GM23338 (cell line): ENCODE measurements around the gene TPP2. TPM values are rescaled to one million over a fixed set of nuclear protein-coding genes. Genes with fewer than 3 reads are reported as not detected.

Experiments
- ATAC-seq: fragments of 200-7000 bp; cut with Tn5 transposase; 3 replicates; pipeline ENCODE4 v1.9.1; 2020
- DNase-seq: peaks from one replicate; pipeline ENCODE4 v3.0.0-alpha.2; 2015; ENCODE audit warnings: low spot score
- H2AFZ ChIP-seq: fragments of 200-600 bp; sonication (generic); 2 replicates; pipeline ENCODE4 v1.8.0; 2016; ENCODE audit warnings: antibody characterized with exemption, mild to moderate bottlenecking, moderate library complexity
- H3F3A ChIP-seq: fragments of 200-600 bp; sonication (generic); replicated peaks from 2 replicates; pipeline ENCODE4 v1.8.0; 2017; ENCODE audit warnings: antibody characterized with exemption, mixed run types, low read depth
- H3K27ac ChIP-seq: fragments of 200-600 bp; sonication (generic); 2 replicates; pipeline ENCODE4 v1.6.1; 2016; ENCODE audit warnings: low read depth
- H3K27me3 ChIP-seq: fragments of 200-600 bp; sonication (generic); 2 replicates; pipeline ENCODE4 v1.8.0; 2016; ENCODE audit warnings: mild to moderate bottlenecking, mixed run types, moderate library complexity; ENCODE audit not compliant: insufficient read depth
- H3K36me3 ChIP-seq: fragments of 200-600 bp; sonication (generic); 2 replicates; pipeline ENCODE4 v1.8.0; 2016; ENCODE audit warnings: mild to moderate bottlenecking; ENCODE audit not compliant: insufficient read depth
- H3K4me1 ChIP-seq: fragments of 200-600 bp; sonication (generic); 2 replicates; pipeline ENCODE4 v1.8.0; 2016; ENCODE audit warnings: mild to moderate bottlenecking, moderate library complexity; ENCODE audit not compliant: insufficient read depth
- H3K4me2 ChIP-seq: fragments of 200-600 bp; sonication (generic); 2 replicates; pipeline ENCODE4 v1.7.1; 2017; ENCODE audit warnings: mixed run types
- H3K4me3 ChIP-seq: fragments of 200-600 bp; sonication (generic); 2 replicates; pipeline ENCODE4 v1.6.1; 2016; ENCODE audit warnings: mixed run types
- H3K79me2 ChIP-seq: fragments of 200-600 bp; sonication (generic); replicated peaks from 2 replicates; pipeline ENCODE4 v1.8.0; 2017; ENCODE audit warnings: mild to moderate bottlenecking; ENCODE audit not compliant: insufficient read depth
- H3K9me2 ChIP-seq: fragments of 200-600 bp; sonication (generic); 2 replicates; pipeline ENCODE4 v1.8.0; 2017; ENCODE audit not compliant: insufficient read depth
- H4K20me1 ChIP-seq: fragments of 200-600 bp; sonication (generic); replicated peaks from 2 replicates; pipeline ENCODE4 v1.8.0; 2017; ENCODE audit warnings: mild to moderate bottlenecking; ENCODE audit not compliant: insufficient read depth
- H3K27ac Mint-ChIP-seq: 2 replicates; pipeline ENCODE4 v1.8.0; 2020; ENCODE audit warnings: inconsistent platforms, mild to moderate bottlenecking, moderate library complexity, mixed read lengths
- H3K27me3 Mint-ChIP-seq: 3 replicates; pipeline ENCODE4 v1.8.0; 2022; ENCODE audit warnings: low read depth, mild to moderate bottlenecking, moderate library complexity, mixed read lengths, inconsistent platforms; ENCODE audit not compliant: insufficient read depth, poor library complexity
- H3K36me3 Mint-ChIP-seq: 3 replicates; pipeline ENCODE4 v1.8.0; 2021; ENCODE audit warnings: low read depth, mild to moderate bottlenecking, inconsistent platforms, moderate library complexity, mixed read lengths
- H3K4me1 Mint-ChIP-seq: 3 replicates; pipeline ENCODE4 v1.8.0; 2020; ENCODE audit warnings: mild to moderate bottlenecking, inconsistent platforms, mixed read lengths
- H3K4me3 Mint-ChIP-seq: 3 replicates; pipeline ENCODE4 v1.8.0; 2021; ENCODE audit warnings: moderate library complexity, mild to moderate bottlenecking, inconsistent platforms, mixed read lengths
- H3K9me3 Mint-ChIP-seq: 3 replicates; pipeline ENCODE4 v1.8.0; 2020; ENCODE audit warnings: moderate library complexity, mild to moderate bottlenecking, inconsistent platforms, mixed read lengths
- CREB1 ChIP-seq: fragments of 250-450 bp; sonication (Bioruptor Pico); IDR thresholded peaks from 2 replicates; pipeline ENCODE4 v1.5.0; 2020; ENCODE audit warnings: low read depth, mild to moderate bottlenecking, moderate library complexity
- EZH2 ChIP-seq: fragments of 200-600 bp; sonication (generic); IDR thresholded peaks from one replicate; pipeline ENCODE4 v1.8.0; 2017; ENCODE audit warnings: antibody characterized with exemption, mild to moderate bottlenecking, low read depth; ENCODE audit not compliant: unreplicated experiment
- EZH2phosphoT487 ChIP-seq: fragments of 200-600 bp; sonication (generic); IDR thresholded peaks from one replicate; pipeline ENCODE4 v1.8.1; 2018; ENCODE audit warnings: antibody characterized with exemption; ENCODE audit not compliant: unreplicated experiment
- JUNB ChIP-seq: IDR thresholded peaks from one replicate; pipeline ENCODE4 v1.6.1; 2016; ENCODE audit warnings: antibody characterized with exemption; ENCODE audit not compliant: unreplicated experiment
- NANOG ChIP-seq: IDR thresholded peaks from 2 replicates; pipeline ENCODE4 v1.6.1; 2016; ENCODE audit warnings: antibody characterized with exemption, borderline replicate concordance
- POLR2AphosphoS5 ChIP-seq: IDR thresholded peaks from 2 replicates; pipeline ENCODE4 v1.6.1; 2016; ENCODE audit warnings: antibody characterized with exemption, low read depth
- REST ChIP-seq: IDR thresholded peaks from one replicate; pipeline ENCODE4 v1.6.1; 2018; ENCODE audit warnings: antibody characterized with exemption; ENCODE audit not compliant: unreplicated experiment
- STAT1 ChIP-seq: IDR thresholded peaks from one replicate; pipeline ENCODE4 v1.6.1; 2016; ENCODE audit warnings: antibody characterized with exemption; ENCODE audit not compliant: unreplicated experiment
- ZNF114 ChIP-seq: fragments of 250-450 bp; sonication (Bioruptor Pico); IDR thresholded peaks from 2 replicates; pipeline ENCODE4 v1.5.0; 2020; ENCODE audit warnings: mild to moderate bottlenecking, moderate library complexity
- ZNF331 ChIP-seq: fragments of 250-450 bp; sonication (Bioruptor Pico); IDR thresholded peaks from 2 replicates; pipeline ENCODE4 v1.5.0; 2020; ENCODE audit warnings: low read depth, mild to moderate bottlenecking, moderate library complexity
- ZNF462 ChIP-seq: fragments of 250-450 bp; sonication (Bioruptor Pico); IDR thresholded peaks from 2 replicates; pipeline ENCODE4 v1.5.0; 2020; ENCODE audit warnings: mild to moderate bottlenecking, moderate library complexity
- polyA plus RNA-seq: library from polyadenylated mRNA; unstranded; fragments of >200 nt; fragmentation: Nextera tagmentation; extraction: Ambion mirVana; gene quantifications from 2 replicates; pipeline ENCODE4 v1.2.1, GENCODE V29; 2016
- total RNA-seq: library from RNA; depleted of rRNA; stranded (reverse); fragments of >200 nt; shearing (Covaris generic); gene quantifications from 2 replicates; pipeline ENCODE4 v1.2.3, GENCODE V29; 2014
- TF ChIP-seq, protein P1 (sequence below): IDR thresholded peaks from 2 replicates; pipeline ENCODE4 v1.6.1; 2016; ENCODE audit warnings: antibody characterized with exemption
- TF ChIP-seq, protein P2 (sequence below), 2 experiments: fragments of 200-600 bp in 1 of 2; sonication (generic) in 1 of 2; conservative IDR thresholded peaks; 2 replicates each; pipeline versions ENCODE4 v1.5.1 to v1.6.1; 2016 to 2017; ENCODE audit warnings: antibody characterized with exemption in 2 of 2, low read depth in 2 of 2, mild to moderate bottlenecking in 2 of 2, moderate library complexity in 1 of 2

Gene TPP2
- total and polyA plus RNA-seq, 2 experiments from 2014 or later: 56.6 to 111 TPM

DNA sequence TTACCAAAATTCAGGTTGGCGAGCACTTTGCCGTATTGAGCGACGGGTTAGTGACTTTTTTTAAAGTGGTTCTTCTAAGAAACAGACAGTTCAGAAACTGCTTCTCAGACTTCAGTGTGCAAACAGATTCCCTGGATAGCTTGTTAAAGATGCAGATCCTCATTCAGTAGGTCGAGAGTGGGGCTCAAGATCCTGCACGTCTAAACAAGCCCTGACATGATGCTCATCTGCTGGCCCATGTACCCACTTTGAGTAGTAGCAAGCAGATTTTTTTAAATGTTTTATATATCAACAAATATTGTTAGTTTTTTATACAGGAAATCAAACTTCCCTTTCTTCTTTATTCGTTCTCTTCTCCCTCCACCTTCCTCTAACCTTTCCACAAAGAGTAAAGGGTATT lies 90.7 kb downstream of the TPP2 start:
- peaks cover 25% of the 10 kb centered on the region for H3K4me1 ChIP-seq
- DNase-seq: no peak
- no peak overlapping the region for H3K4me3 Mint-ChIP-seq
- no peaks in the 10 kb centered on the region for H3K36me3 ChIP-seq
- TF ChIP-seq STAT1 (no peak), ZNF114 (CRISPR knock-in tag) (no peak), ZNF331 (CRISPR knock-in tag) (no peak), CREB1 (CRISPR knock-in tag) (no peak), JUNB (no peak), ZNF462 (CRISPR knock-in tag) (no peak), REST (no peak), EZH2phosphoT487 (no peak), POLR2AphosphoS5 (no peak), NANOG (no peak), EZH2 (no peak)
- TF ChIP-seq, protein P1, sequence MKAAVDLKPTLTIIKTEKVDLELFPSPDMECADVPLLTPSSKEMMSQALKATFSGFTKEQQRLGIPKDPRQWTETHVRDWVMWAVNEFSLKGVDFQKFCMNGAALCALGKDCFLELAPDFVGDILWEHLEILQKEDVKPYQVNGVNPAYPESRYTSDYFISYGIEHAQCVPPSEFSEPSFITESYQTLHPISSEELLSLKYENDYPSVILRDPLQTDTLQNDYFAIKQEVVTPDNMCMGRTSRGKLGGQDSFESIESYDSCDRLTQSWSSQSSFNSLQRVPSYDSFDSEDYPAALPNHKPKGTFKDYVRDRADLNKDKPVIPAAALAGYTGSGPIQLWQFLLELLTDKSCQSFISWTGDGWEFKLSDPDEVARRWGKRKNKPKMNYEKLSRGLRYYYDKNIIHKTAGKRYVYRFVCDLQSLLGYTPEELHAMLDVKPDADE: no peak
- TF ChIP-seq, protein P2, sequence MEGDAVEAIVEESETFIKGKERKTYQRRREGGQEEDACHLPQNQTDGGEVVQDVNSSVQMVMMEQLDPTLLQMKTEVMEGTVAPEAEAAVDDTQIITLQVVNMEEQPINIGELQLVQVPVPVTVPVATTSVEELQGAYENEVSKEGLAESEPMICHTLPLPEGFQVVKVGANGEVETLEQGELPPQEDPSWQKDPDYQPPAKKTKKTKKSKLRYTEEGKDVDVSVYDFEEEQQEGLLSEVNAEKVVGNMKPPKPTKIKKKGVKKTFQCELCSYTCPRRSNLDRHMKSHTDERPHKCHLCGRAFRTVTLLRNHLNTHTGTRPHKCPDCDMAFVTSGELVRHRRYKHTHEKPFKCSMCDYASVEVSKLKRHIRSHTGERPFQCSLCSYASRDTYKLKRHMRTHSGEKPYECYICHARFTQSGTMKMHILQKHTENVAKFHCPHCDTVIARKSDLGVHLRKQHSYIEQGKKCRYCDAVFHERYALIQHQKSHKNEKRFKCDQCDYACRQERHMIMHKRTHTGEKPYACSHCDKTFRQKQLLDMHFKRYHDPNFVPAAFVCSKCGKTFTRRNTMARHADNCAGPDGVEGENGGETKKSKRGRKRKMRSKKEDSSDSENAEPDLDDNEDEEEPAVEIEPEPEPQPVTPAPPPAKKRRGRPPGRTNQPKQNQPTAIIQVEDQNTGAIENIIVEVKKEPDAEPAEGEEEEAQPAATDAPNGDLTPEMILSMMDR (conservative IDR thresholded peaks at IDR 0.05; ENCODE audit: low read depth in 2 of 2): no peak
- H3K27me3 Mint-ChIP-seq: peaks cover 3% of the 10 kb centered on the region
- H3K79me2 ChIP-seq: no peaks in the 10 kb centered on the region
- 0 out of 2 replicates have a peak overlapping the region, but pooled peaks have one; percentile 67 for H3K27ac ChIP-seq
- no peaks in the 10 kb centered on the region for H3K27me3 ChIP-seq
- no peak for ATAC-seq
- H2AFZ ChIP-seq: no peak overlapping the region
- H3K4me2 ChIP-seq: 0 out of 2 replicates have a peak overlapping the region, but pooled peaks have one; percentile 59
- no peaks in the 10 kb centered on the region for H3K36me3 Mint-ChIP-seq
- H3K9me3 Mint-ChIP-seq: no peaks in the 10 kb centered on the region
- H3K4me1 Mint-ChIP-seq: peaks cover 41% of the 10 kb centered on the region
- no peak overlapping the region for H3K4me3 ChIP-seq
- no peaks in the 10 kb centered on the region for H4K20me1 ChIP-seq
- H3K27ac Mint-ChIP-seq: 0 out of 2 replicates have a peak overlapping the region, but pooled peaks have one; percentile 18
- no peaks in the 10 kb centered on the region for H3K9me2 ChIP-seq
- no peaks in the 10 kb centered on the region for H3F3A ChIP-seq
